K562 (cell line): ENCODE data around the gene WDFY2. TPM values are rescaled to one million over a fixed set of nuclear protein-coding genes. Genes with fewer than 3 reads are reported as not detected.

Source experiments
- ATAC-seq: fragments of 200-7000 bp; cut with Tn5 transposase; 3 replicates; pipeline ENCODE4 v1.9.1; 2020; ENCODE audit warnings: moderate library complexity
- BruUV-seq: library from RNA; stranded (reverse); fragments of 400-500 nt; replicated peaks from 2 replicates; lab custom pipeline; 2021; lab: Mats Ljungman, UMichigan
- CTCF ChIA-PET: fragments of 300-600 bp; formaldehyde crosslinking; extraction: SDS; loops from one replicate; lab custom pipeline; 2021; ENCODE audit warnings: low intra/inter-chr PET ratio; lab: Yijun Ruan, JAX
- POLR2A ChIA-PET: fragments of 300-600, 350-650 bp; sonication (Branson Sonifier 250); formaldehyde crosslinking; extraction: SDS; loops from one replicate; lab custom pipeline; 2021; ENCODE audit warnings: antibody characterized with exemption, inconsistent platforms; lab: Yijun Ruan, JAX
- DNase-seq, 4 experiments: peaks; one replicate each; pipeline versions ENCODE4 v3.0.0 to v3.0.0-alpha.2; 2011 to 2018; ENCODE audit warnings: low spot score in 3 of 4, mixed read lengths in 3 of 4; ENCODE audit errors: extremely low read depth in 1 of 4
- FAIRE-seq: peaks from 2 replicates; lab custom pipeline; 2011; peaks lifted over from hg19 to GRCh38; lab: Jason Lieb, UNC
- H2AFZ ChIP-seq: 2 replicates; pipeline ENCODE4 v1.6.0; 2011; ENCODE audit warnings: low read depth, low read length, control low read depth, inconsistent platforms
- H3K27ac ChIP-seq: fragments of 200-600 bp; 3 replicates; pipeline ENCODE4 v1.8.0; 2011; ENCODE audit warnings: low read depth, mild to moderate bottlenecking, control low read depth, inconsistent platforms, low read length, moderate library complexity, mixed read lengths; ENCODE audit errors: extremely low read depth
- H3K27me3 ChIP-seq, 2 experiments: fragments of 300-600 bp in 1 of 2; 2 replicates in 1 of 2; 3 replicates in 1 of 2; pipeline versions ENCODE4 v1.6.0 to v1.8.0; 2011; ENCODE audit warnings: inconsistent platforms in 2 of 2, low read length in 2 of 2, mild to moderate bottlenecking in 1 of 2, mixed read lengths in 1 of 2, moderate library complexity in 1 of 2; ENCODE audit not compliant: control insufficient read depth in 2 of 2, insufficient read depth in 2 of 2
- H3K36me3 ChIP-seq: fragments of 300-600 bp; 3 replicates; pipeline ENCODE4 v1.8.0; 2011; ENCODE audit warnings: mild to moderate bottlenecking, low read length, inconsistent platforms; ENCODE audit not compliant: control insufficient read depth, insufficient read depth
- H3K4me1 ChIP-seq, 2 experiments: fragments of 200-600 bp in 1 of 2; replicated peaks in 1 of 2; 2 replicates in 1 of 2; 3 replicates in 1 of 2; pipeline versions ENCODE4 v1.5.1 to v1.8.0; 2011; ENCODE audit warnings: inconsistent platforms in 2 of 2, low read length in 2 of 2, mild to moderate bottlenecking in 1 of 2, mixed read lengths in 1 of 2, moderate library complexity in 1 of 2; ENCODE audit not compliant: control insufficient read depth in 2 of 2, insufficient read depth in 2 of 2
- H3K4me2 ChIP-seq: 2 replicates; pipeline ENCODE4 v1.6.1; 2011; ENCODE audit warnings: low read length, control low read depth, inconsistent platforms, mixed read lengths; ENCODE audit not compliant: insufficient read depth
- H3K4me3 ChIP-seq: fragments of 200-600 bp; sonication (generic), shearing (Covaris generic); 2 replicates; pipeline ENCODE4 v1.5.1; 2016; ENCODE audit warnings: control low read depth, inconsistent platforms
- H3K79me2 ChIP-seq: fragments of 200-600 bp; 3 replicates; pipeline ENCODE4 v1.8.0; 2011; ENCODE audit warnings: low read length, inconsistent platforms; ENCODE audit not compliant: control insufficient read depth, insufficient read depth
- H3K9ac ChIP-seq, 2 experiments: 2 replicates each; pipeline versions ENCODE4 v1.6.0 to v1.6.1; 2011; ENCODE audit warnings: low read depth in 2 of 2, low read length in 2 of 2, control low read depth in 1 of 2, inconsistent platforms in 1 of 2, mild to moderate bottlenecking in 1 of 2, mixed read lengths in 1 of 2; ENCODE audit not compliant: insufficient read depth in 1 of 2
- H3K9me1 ChIP-seq: one replicate; pipeline ENCODE4 v1.6.0; 2011; ENCODE audit warnings: inconsistent platforms, mild to moderate bottlenecking, low read length, moderate library complexity; ENCODE audit not compliant: control insufficient read depth, insufficient read depth
- H3K9me3 ChIP-seq: replicated peaks from 2 replicates; pipeline ENCODE4 v1.5.1; 2011; ENCODE audit warnings: low read depth, low read length, inconsistent platforms; ENCODE audit not compliant: control insufficient read depth, insufficient read depth
- H4K20me1 ChIP-seq: replicated peaks from 2 replicates; pipeline ENCODE4 v1.6.1; 2011; ENCODE audit warnings: low read length, inconsistent platforms, mixed read lengths; ENCODE audit not compliant: control insufficient read depth, insufficient read depth
- HNRNPLL ChIP-seq: fragments of 200-400 bp; formaldehyde crosslinking; IDR thresholded peaks from 2 replicates; pipeline ENCODE4 v1.6.1; 2017; ENCODE audit warnings: low read length, low read depth, mild to moderate bottlenecking; ENCODE audit not compliant: poor library complexity, severe bottlenecking
- JUND ChIP-seq, 2 experiments: IDR thresholded peaks; 2 replicates in 1 of 2; 3 replicates in 1 of 2; pipeline ENCODE4 v1.6.1; 2011; ENCODE audit warnings: borderline replicate concordance in 2 of 2, low read depth in 2 of 2, low read length in 2 of 2, improper control_type of control experiment in 1 of 2, missing biosample characterization in 1 of 2, missing genetic modification characterization in 1 of 2, missing genetic modification reagents in 1 of 2
- ZNF764 ChIP-seq: fragments of 250-450 bp; sonication (Bioruptor Pico); IDR thresholded peaks from 2 replicates; pipeline ENCODE4 v1.4.0; 2020; ENCODE audit warnings: low read depth, mild to moderate bottlenecking, moderate library complexity
- WGBS: fragments of 100-300 bp; shearing (Covaris generic); methylation state at CpG from one replicate; pipeline ENCODE4 v1.1.6; 2016; ENCODE audit warnings: low coverage, mixed read lengths; ENCODE audit not compliant: insufficient coverage; ENCODE audit errors: missing lambda C conversion rate; 5-methylcytosine and 5-hydroxymethylcytosine counted together
- in situ Hi-C: fragments of 300-500 bp; cut with MboI; formaldehyde crosslinking; loops from 4 replicates; pipeline ENCODE4 v1.15.0; 2018; ENCODE audit warnings: inconsistent platforms, mixed read lengths
- intact Hi-C: fragments of 100-400 bp; cut with micrococcal nuclease; formaldehyde crosslinking; loops from 2 replicates; pipeline ENCODE4 v1.14.2; 2022
- polyA plus RNA-seq, 8 experiments: library from polyadenylated mRNA; depleted of rRNA in 4 of 8; stranded (reverse) in 5 of 8; unstranded in 3 of 8; fragments of >200 nt; fragmentation: Nextera tagmentation in 2 of 8; fragmentation: Illumina TruSeq in 1 of 8; extraction: Ambion mirVana in 2 of 8; extraction: Trizol in 1 of 8; gene quantifications; 2 replicates each; pipeline versions ENCODE4 v1.2.1 to v1.2.3, GENCODE V29; 2011 to 2014; ENCODE audit warnings: inconsistent platforms in 1 of 8, missing spikeins in 1 of 8
- total RNA-seq, 7 experiments: library from RNA; depleted of rRNA in 6 of 7; stranded (reverse); fragments of >200 nt in 6 of 7; fragmentation: Illumina TruSeq in 2 of 7; extraction: Trizol in 2 of 7; gene quantifications; 2 replicates each; pipeline versions ENCODE4 v1.2.1 to v1.2.3, GENCODE V29; 2011 to 2021; ENCODE audit warnings: low replicate concordance in 1 of 7

Gene WDFY2
- total and polyA plus RNA-seq, 9 of the 15 experiments (the other 6 are each of a cell fraction or from before 2014, with no cell fraction given) = 0.66 to 6.4 (median 4.4) TPM

DNA sequence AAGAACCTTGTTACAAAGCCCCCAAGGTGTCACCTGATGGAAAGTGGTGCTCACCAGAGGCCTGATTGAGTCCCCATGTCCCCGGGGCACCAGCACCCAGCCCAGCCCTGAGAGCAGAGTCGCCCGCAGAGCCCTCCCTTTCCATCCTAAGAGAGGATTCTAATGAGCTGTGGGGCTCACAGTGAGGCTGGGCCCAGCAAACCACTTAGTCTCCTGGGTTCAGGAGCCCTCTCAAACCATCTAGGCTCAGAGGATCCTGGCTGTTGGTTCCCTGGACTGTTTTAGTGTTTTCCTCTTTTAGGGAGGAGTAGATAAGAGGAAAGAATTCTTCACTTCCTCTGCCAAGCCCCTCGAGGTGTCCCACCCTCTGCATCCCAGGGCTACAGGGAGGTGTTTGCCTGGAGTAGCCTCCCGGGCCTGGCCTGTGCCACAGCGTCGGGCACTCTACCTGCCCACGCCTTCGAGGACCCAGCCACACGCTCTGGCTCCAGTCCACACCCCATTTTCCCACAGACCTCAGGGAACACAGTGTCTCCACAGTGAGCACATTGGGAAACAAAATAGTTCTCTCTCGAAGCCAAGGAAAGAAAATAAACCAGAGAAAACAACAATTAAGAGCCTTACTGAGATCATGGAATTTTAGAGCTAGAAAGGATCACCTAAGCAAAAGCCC lies 185.3 kb downstream of the WDFY2 start:
- H3K9me3 ChIP-seq = no peaks in the 10 kb centered on the region
- 53% methylated on average over 8 of the region's 11 CpGs for WGBS
- H3K4me2 ChIP-seq = no peak overlapping the region
- TF ChIP-seq HNRNPLL (no peak), ZNF764 (CRISPR knock-in tag) (no peak)
- no peaks in the 10 kb centered on the region for H4K20me1 ChIP-seq
- H3K27ac ChIP-seq = no peak overlapping the region
- in situ Hi-C loops (no loop called here), intact Hi-C loops (no loop called here)
- DNase-seq (no peak), ATAC-seq (no peak), FAIRE-seq (no peak)
- ChIA-PET CTCF (no interaction called here), POLR2A (interaction anchor here (0.6 to 2.0 kb wide), 2 partner anchors 10 to 17 kb away, joined by 3 to 4 read pairs; no protein-coding TSS in a partner anchor)
- no peaks in the 10 kb centered on the region for H3K79me2 ChIP-seq
- no TSS peak for BruUV-seq
- no peaks in the 10 kb centered on the region for H3K9me1 ChIP-seq
- H3K4me3 ChIP-seq = no peak overlapping the region
- H3K36me3 ChIP-seq = no peaks in the 10 kb centered on the region
- peaks cover 0 to 3% of the 10 kb centered on the region in 2 experiments; a peak in 2 of 5 replicates for H3K4me1 ChIP-seq
- no peaks in the 10 kb centered on the region for H3K27me3 ChIP-seq
- H2AFZ ChIP-seq = no peak overlapping the region
- H3K9ac ChIP-seq = no peak overlapping the region

DNA sequence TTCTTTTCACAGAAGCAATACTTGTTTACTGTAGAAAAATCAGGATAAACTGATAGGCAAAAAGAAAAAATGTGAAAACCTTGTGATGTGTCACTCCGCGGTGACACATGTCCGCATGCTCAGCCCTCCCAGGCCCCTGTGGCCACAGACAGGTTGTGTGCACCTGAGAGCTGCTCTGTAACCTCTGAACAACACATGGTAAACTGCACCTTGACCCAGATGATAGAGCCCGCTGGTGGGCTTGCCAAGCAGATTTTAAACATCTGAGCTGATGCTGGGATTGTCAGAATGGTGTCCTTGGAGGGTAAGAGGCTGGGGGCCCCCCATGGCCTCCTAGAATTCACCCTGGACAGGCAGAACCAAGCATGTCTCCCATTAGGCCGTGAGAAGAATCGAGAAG lies 185.9 kb downstream of the WDFY2 start:
- Histone ChIP-seq H4K20me1 (no peaks in the 10 kb centered on the region), H2AFZ (no peak overlapping the region), H3K4me1 (peaks cover 0 to 3% of the 10 kb centered on the region in 2 experiments; a peak in 2 of 5 replicates), H3K4me3 (no peak overlapping the region), H3K9ac (no peak overlapping the region), H3K9me3 (no peaks in the 10 kb centered on the region), H3K79me2 (no peaks in the 10 kb centered on the region), H3K27ac (no peak overlapping the region), H3K9me1 (no peaks in the 10 kb centered on the region), H3K27me3 (no peaks in the 10 kb centered on the region)
- intact Hi-C loops (no loop called here), in situ Hi-C loops (no loop called here)
- BruUV-seq = no TSS peak
- ATAC-seq = no peak
- DNase-seq = no peak
- CTCF ChIA-PET = no interaction called here
- FAIRE-seq = no peak
- TF ChIP-seq JUND (IDR thresholded peaks at IDR 0.05; ENCODE audit: borderline replicate concordance, low read depth, low read length) = no peak
- TF ChIP-seq JUND (tag; IDR thresholded peaks at IDR 0.05; ENCODE audit: borderline replicate concordance, low read depth, low read length) = no peak
- TF ChIP-seq, all 486 proteins: peak for 0
- POLR2A ChIA-PET = no interaction called here
- 56% methylated on average over 6 of the region's 6 CpGs for WGBS
- Histone ChIP-seq H3K4me2 (no peak overlapping the region), H3K36me3 (no peaks in the 10 kb centered on the region)
